ENCODE data around the gene CDC14B. TPM values are rescaled to one million over a fixed set of nuclear protein-coding genes. Genes with fewer than 3 reads are reported as not detected.
A peak's percentile ranks its signal among the peaks of the same experiment; 100 is the strongest.

CDC14B gene
- total RNA-seq, 1 donor from 2014 or later, result 15.1 TPM

DNA sequence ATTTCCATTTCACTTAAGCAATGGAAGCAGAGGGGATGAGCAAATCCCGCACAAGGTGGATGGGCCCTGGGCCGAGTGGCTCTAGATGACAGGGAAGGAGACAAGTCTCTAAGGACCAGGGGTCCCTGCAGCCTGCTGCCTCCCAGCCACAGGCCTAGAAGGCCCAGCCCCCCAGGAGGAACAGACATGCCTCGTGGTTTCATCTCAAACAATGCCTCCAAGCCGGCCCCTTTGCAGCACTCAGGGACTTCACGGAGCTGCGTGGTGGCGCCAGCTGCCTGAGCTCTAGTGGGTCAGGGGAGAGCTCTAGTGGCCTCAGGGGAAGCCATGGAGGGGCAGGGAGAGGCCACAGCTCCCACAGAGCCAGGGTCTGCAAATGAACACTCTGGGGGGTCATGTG, 120.8 kb downstream of the CDC14B start:
- no peak for DNase-seq
- no peak for ATAC-seq (ENCODE audit: poor library complexity)
- intact Hi-C loops (cut with DNase I), result no loop called here

DNA sequence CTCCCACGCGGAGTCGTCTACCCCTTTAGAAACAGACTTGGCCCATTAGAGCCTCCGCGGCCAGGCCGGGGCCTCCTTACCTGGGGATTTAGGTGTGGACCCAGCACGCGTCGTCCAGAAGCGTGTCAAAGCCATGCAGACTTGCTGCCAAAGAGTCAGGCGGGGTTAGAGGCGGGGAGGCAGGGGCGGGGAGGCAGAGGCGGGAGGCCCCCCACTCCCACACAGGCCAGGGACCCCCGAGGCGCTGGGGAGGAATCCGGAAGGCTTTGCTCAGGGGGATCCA, 122.6 kb downstream of the CDC14B start:
- ATAC-seq (ENCODE audit: poor library complexity) (no peak), DNase-seq (no peak)
- intact Hi-C loops (cut with DNase I), result no loop called here

DNA sequence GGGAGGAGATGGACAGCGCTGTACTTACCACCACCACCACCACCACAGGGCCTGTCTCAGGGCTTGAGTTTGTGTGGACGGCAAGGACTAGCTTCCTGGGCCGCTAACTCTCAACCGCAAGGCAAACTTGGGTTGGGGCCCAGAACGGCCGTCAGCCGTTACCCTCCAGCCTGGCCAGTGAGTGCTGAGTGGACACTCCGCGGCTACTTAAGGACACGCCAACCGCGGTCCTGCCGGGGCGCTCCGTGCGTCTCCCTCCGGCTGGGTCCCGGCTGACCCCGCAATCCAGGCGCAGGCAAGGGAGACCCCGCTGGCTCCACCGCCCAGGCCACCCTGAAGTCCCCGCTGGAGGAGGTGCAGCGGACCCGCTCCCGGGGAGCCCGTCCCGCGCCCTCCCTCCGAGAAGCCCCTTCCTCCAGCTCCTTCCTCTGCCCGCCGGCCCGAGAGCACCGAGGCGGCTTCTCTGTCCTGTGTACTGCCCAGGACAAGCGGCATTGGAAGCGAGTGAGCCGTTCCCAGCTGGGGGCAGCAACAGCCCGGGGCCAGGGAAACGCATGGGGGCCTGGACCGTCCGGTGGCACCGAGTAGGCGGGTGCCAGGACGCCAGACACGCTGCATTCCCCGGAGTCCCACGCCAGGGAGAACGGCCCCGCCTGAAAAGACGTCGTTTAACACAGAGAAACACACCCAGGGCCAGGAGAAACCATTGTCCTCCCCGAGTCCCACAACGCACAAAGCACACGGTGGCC, 123.1 kb downstream of the CDC14B start:
- DNase-seq (no peak), ATAC-seq (ENCODE audit: poor library complexity) (no peak)
- intact Hi-C loops (cut with DNase I), result no loop called here

DNA sequence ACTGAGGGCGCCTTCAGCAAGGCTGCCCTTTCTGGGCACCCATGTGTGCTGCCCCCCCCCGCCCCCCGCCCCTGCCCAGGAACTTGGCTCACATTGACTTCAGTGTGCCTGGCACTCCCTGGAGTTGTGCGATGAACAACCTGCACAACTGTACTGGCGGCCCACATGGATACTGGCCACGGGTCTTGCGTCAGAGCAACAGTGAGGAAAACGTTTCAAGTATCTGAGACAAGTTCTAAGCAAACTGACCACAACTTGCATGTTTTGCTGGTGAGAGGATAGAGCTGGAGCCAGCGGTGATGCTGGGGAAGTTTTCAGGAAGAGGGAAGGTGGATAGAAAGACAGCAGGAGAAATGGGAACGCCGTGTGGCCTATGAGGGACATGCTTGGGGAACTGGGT, 124.3 kb downstream of the CDC14B start:
- no peak for DNase-seq
- no peak for ATAC-seq (ENCODE audit: poor library complexity)
- intact Hi-C loops (cut with DNase I), result no loop called here

DNA sequence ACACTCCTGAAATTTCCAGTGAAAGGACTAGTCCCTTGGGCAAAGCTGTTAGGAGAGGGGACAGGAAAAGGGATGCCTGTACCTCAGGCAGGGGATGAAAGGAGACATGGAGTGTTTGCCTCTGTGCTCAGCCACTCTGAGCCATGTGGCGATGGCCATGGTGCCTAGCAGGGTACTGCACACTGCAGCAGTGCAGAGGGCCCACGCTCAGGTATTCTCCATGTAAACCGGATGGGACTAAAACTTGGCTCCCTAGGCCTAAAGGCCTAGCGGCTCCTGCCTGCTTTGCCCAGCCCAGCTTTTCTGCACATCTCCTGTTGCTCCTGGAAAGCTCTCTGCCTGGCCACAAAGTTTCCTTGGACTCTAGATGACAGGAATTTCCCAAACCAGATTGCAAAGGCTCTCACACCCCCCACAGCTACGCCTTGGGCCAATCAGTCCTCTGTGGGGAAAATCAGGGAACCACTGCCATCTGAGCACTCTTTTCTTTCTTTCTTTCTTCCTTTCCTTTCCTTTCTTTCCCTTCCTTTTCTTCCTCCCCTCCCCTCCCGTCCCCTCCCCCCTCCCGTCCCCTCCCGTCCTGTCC, 125.3 kb downstream of the CDC14B start:
- intact Hi-C loops (cut with DNase I), result no loop called here
- DNase-seq, result no peak
- no peak for ATAC-seq (ENCODE audit: poor library complexity)

DNA sequence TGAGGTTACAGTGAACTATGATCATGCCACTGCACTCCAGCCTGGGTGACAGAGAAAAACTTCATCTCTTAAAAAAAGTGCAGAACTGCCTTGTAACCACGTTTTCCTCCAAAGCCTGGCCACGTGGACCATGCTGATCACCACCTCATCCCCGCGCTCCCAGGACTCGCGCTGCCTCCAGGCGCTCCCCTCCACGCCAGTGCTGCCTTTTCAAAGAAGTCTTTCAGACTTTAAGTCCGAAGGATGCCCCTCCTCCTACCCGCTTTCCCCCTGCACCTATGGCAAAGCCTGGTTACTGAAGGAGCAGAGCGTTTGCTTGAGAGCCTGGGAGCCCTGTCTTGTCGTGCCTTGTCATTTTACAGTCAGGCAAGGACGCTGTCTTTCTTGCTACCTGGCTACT, 125.9 kb downstream of the CDC14B start:
- ATAC-seq (ENCODE audit: poor library complexity) (no peak), DNase-seq (no peak)
- intact Hi-C loops (cut with DNase I), result no loop called here

DNA sequence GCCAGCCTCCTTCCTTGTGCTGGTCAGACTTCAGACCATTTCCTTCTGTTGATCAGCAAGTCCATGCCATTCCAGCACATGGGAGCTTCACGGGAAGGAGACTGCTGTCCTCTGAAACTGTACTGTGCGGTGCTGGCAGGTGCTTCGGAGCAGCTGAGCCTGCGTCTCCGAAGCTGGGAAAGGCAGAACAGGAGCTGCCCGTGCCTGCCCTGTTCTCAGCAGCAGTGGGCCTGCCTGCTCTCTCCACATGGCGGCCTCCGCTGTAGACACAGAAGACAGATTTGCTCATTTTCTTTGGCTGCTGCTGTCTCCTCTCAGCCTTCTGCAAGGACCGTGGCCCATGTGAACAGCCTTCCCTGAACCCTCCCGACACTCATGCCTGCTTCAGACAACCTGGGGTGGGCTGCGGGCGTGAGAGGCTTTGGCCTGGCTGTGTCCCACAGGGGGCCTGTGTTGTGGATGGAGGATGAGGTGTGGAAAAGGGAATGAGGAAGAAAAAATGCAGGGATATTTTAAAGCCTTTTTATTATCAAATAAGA, 126.6 kb downstream of the CDC14B start:
- intact Hi-C loops (cut with DNase I), result no loop called here
- DNase-seq (no peak), ATAC-seq (ENCODE audit: poor library complexity) (no peak)

DNA sequence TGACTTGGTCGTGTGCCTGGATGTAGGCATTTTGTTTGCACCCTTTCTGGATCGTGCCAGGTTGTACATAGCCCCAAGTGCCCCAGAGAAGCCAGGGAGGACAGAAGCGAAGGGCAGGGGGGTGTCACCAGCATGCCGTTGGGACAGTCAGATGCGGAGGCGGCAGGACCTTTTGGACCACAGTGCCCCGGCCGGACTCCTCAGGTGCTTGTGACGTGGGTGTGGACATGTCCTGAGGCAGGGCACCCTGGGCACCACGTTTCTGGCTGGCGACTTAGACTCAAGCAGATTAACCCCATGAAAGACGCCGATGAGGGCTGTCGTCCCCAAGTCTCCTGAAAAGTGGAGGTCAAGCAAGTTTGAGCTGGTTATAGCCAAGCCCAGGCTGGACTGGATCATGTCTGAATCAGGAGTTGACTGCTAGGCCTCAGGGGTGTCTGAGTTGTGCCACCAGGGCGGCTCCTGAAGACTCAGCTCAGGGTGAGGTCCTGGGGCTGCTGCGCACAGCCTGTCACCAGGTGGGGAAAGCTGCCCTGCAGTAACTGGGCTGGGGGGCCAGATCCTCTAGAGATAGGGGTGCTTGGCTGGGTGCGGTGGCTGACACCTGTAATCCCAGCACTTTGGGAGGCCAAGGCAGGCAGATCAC, 127.6 kb downstream of the CDC14B start:
- ATAC-seq (ENCODE audit: poor library complexity) (peak; percentile 44), DNase-seq (no peak)
- intact Hi-C loops (cut with DNase I), result no loop called here

DNA sequence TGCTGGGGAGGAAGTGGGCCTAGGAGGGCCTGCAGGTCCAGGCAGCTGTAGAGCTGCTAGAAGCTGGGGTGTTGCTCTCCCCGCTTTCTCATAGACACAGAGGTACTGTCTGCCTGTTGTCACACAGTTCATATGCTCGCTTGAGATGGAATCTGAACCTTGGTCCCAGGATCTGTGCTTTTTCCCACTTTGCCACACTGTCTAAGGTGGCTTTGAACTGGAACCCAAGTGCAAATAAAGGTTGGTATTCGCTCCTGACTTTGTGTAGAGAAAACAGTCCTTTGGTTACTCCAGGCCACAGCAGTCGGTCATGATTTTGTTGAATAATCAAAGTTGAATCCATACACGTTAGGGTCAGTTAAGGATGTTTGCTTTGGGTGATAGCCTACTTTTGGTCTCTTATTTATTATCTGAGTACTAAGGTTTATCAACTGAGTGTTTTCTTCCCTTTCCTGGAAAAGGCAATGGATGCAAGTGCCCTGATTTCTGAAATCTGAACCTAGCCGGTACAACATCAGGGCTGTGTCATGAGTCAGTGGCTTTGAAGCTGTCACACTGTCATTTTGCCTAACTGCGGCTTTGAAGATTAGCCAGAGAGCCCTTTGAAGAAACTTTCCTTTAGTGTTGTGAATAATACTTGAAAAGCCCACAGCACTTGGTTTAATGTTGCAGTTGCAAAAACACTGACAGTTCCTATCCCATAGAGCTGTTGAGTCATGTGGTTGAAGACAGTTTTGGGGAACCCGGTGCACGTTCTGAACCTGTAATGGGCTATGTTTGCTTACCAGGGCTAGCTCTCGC, 128.4 kb downstream of the CDC14B start:
- DNase-seq, result no peak
- peak; percentile 24 for ATAC-seq (ENCODE audit: poor library complexity)
- intact Hi-C loops (cut with DNase I), result no loop called here

DNA sequence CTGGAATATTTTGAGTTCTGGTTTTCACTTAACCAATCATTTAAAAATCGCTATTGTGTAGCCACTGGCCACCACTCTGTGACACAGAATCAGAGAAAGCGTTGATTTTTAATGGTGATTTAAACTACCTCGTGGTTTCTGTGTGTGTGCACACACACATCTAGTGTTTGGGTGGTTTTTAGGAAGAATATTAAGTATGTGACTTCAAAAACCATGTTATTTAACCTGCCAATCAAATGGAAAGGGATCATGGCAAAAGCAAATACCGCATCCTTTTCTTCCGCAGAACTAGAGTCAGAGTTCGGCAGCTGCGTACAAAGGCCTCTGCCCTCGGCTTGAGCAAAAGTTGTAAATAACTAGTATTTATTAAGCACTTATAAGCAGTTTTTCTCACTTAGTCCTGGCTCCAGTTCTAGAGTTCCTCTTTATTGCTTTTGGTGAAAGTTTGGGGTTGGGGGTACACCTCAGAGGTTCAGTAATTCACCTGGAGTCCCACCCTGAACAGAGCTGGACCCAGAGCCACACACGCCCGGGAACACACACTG, 129.0 kb downstream of the CDC14B start:
- ATAC-seq (ENCODE audit: poor library complexity) (no peak), DNase-seq (no peak)
- intact Hi-C loops (cut with DNase I), result no loop called here

DNA sequence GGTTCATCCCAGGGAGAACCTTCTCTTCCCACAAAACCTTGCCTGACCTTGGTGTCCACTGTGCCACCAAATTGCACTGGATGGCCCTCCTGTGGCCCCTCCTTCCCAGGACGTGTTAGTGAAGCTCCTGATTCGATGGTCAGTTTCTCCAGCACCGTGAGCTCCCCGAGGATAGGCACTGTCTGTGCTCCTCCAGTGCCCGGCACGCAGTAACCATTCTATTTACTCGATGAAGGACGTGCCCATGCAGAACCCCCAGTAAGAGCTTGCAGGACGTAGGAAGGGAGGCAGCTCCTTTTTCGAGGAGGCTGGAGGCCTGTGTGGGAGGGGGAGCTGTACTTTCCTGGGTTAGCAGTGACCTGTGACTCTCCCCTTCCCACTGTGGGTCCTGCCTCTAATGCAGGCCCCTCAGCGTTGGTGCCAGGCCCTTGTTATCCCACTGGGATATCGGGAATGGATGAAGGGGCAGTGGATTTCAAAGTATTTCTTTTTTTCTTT, 130.1 kb downstream of the CDC14B start:
- ATAC-seq (ENCODE audit: poor library complexity), result no peak
- intact Hi-C loops (cut with DNase I), result no loop called here
- no peak for DNase-seq

DNA sequence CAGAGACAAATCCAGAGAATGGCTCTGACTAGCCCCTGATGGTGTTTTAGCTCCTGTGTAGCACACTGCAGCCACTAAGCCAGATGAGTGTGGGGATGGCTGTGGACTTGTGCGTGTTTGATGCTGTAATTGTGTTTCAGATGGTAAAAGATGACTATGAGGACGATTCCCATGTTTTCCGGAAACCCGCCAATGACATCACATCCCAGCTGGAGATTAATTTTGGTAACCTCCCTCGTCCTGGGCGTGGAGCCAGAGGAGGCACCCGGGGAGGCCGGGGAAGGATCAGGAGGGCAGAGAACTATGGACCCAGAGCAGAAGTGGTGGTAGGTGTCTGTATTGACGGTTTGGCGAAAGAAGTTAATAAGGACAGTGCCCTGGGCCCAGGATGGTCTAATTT, 131.7 kb downstream of the CDC14B start:
- intact Hi-C loops (cut with DNase I), result no loop called here
- no peak for DNase-seq
- no peak for ATAC-seq (ENCODE audit: poor library complexity)

DNA sequence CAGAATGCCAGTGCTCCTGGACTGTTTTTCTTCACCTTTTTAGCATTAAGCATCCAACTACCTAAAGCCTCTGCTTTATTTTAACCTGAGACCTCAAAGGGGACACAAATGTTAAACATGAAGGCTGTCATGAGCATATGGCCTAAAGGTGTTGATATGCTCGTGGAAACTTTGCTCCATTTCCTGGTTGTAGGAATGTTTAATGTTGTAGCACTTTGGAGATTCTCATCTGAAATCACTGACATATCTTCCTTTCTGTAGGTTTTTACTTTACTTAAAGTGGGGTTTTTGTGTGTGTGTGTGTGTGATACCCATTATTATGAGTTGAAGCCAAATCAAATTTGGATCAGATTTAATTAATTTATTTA, 132.6 kb downstream of the CDC14B start:
- intact Hi-C loops (cut with DNase I), result no loop called here
- ATAC-seq (ENCODE audit: poor library complexity) (no peak), DNase-seq (no peak)

DNA sequence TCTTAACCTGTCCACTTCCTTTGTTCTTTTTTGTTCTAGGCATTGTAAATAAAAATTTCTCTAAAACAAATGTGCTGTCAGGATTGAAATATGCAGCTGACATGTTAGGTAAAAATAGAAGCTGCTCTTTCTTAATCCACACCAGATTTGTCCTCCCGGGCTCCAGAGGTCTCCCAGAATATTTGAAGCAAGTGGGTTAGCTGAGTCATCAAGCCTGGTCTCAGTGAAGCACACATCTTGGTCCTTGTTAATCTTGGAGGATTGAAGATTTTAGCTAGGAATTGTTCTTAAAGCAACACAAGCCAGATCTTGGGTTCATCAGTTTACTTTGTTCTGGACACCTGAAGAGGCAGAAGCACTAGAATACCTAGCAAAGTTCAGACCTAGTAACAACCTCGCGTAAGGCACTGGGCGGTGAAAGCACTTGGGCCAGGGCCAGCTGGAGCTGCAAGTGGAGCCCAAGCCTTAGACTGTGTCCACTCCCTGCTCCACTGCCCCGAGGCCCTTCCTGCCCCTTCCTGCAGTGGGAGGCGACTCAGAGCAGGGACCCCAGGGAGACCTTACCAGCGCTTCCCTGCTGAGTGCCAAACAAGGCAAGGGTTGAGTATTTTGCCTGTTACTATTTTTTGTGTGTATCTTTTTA, 133.1 kb downstream of the CDC14B start:
- ATAC-seq (ENCODE audit: poor library complexity) (peak; percentile 91), DNase-seq (peak; percentile 88)
- intact Hi-C loops (cut with DNase I), result no loop called here

DNA sequence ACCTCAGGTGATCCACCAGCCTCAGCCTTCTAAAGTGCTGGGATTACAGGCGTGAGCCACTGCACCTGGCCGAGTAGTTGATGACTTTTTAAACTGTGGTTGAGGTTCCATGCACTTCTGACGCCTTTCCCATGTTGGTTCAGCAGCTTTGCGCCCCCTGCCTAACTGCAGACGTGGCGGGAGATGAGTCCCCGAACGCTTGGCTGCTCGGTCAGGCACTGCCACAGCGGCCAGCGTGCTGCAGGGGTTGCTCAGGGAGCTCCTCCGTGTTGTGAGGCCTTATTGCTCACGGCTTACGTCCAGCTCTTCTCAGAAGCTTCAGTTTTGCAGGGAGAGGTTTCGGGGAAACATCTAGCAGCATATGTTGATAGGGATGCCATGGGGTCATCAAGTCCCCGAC, 134.4 kb downstream of the CDC14B start:
- intact Hi-C loops (cut with DNase I), result no loop called here
- DNase-seq (no peak), ATAC-seq (ENCODE audit: poor library complexity) (no peak)

DNA sequence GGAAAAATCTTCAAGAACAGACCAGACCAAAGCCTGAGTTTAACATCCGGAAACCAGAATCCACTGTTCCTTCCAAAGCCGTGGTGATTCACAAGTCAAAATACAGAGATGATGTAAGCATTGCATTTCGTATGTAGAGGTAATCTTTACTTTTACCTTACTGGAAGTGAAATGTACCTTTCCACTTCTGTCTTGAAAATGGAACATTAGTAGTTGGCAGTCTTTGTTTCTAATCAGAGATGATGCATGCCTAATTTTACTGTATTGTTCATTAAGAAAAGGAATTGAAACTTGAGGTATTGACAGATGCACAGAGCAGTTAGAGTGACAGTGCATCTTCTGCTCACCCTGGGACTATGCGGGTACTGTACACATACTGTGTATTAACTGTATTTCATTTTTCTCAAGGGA, 135.1 kb downstream of the CDC14B start:
- ATAC-seq (ENCODE audit: poor library complexity), result no peak
- intact Hi-C loops (cut with DNase I), result no loop called here
- no peak for DNase-seq

DNA sequence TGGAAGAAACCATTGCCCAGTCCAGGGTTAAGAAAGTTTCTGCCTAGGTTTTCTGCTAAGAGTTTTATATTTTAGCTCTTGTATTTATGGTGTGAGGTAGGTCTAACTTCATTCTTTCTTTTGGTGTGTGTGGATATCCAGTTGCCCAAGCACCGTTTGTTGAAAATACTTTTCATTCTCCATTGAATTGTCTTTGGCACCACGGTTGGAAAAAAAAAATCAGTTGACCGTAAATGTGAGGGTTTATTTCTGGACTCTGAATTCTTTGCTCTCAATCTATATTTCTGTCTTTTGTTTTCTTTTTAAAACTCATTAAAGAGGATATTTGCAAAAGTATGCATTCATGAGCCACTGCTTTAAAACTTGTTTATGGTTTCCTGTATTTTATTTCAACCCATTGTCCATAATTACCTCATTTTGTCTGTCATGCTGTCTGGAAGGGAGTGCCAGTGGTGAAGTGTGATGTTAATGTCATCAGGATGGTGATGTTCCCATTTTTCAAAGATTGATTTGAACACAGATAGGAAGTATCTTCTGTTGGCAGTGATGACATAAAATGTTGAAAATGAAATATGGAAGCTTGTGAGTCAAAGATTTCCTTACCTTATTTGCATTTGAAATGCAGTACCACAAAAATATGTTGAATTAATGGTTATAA, 135.8 kb downstream of the CDC14B start:
- intact Hi-C loops (cut with DNase I), result no loop called here
- DNase-seq (no peak), ATAC-seq (ENCODE audit: poor library complexity) (no peak)

DNA sequence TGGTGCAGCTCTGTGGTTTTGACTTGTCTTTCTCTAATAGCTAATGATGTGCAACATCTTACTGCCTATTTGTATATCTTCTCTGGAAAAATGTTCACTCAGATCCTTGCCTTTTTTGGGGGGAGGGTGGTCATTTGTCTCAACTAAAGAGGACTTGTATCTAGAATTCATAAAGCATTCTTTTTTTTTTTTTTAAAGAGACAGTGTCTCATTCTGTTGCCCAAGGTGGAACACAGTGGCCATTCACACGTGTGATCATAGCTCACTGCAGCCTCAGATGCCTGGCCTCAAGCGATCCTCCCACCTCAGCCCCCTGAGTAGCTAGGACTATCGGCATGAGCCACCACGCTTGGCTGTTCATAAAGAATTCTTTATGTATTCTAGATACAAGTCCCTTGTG, 136.4 kb downstream of the CDC14B start:
- DNase-seq (no peak), ATAC-seq (ENCODE audit: poor library complexity) (no peak)
- intact Hi-C loops (cut with DNase I), result no loop called here

All from Right ventricle myocardium superior (tissue), 1 donor.